Measurements from ENCODE around the gene KRT81. TPM values are rescaled to one million over a fixed set of nuclear protein-coding genes. Genes with fewer than 3 reads are reported as not detected.
"Not testable (repeated sequence)": the region's sequence is repeated elsewhere in the genome, so short reads cannot be mapped to it uniquely, and the experiment has no call there.

KRT81 gene
- total RNA-seq, 1 donor from 2014 or later, result not detected

DNA sequence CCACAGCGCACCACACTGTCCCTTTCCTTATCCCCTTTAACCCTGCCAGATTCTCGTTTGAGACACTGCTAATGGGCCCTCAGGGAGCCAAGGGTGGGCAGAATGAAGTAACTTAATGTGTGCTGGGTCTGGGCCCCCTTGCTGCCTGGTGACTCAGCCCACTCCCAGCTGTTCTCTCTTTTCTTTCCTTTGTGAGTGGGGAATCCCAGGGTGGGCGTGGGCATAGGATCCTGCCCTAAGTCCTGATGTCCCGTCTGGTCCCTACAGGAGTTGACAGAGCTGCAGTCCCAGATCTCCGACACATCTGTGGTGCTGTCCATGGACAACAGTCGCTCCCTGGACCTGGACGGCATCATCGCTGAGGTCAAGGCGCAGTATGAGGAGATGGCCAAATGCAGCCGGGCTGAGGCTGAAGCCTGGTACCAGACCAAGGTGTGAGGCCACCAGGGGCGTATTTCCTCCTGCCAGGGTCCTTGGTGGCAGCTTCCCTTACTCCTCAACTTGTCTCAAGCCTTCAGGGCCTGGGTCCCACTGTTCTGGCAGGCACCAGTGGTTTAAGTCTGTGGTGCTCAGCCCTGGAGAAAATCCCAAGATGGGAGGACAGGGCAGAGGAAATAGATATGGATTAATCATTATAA, 50.0 kb downstream of the KRT81 start:
- DNase-seq (ENCODE audit: low spot score), result no peak

DNA sequence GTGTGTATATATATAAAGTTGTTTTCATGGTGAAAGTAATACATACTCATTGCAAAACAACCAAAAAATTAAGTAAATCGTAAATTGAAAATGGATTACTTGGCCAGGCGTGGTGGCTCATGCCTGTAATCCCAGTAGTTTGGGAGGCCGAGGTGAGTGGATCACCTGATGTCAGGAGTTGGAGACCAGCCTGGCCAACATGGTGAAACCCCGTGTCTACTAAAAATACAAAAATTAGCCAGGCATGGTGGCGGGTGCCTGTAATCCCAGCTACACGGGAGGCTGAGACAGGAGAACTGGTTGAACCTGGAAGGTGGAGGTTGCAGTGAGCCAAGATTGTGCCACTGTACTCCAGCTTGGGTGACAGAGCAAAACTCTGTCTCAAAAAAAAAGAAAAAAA, 51.1 kb downstream of the KRT81 start:
- DNase-seq (ENCODE audit: low spot score), result not testable (repeated sequence)

DNA sequence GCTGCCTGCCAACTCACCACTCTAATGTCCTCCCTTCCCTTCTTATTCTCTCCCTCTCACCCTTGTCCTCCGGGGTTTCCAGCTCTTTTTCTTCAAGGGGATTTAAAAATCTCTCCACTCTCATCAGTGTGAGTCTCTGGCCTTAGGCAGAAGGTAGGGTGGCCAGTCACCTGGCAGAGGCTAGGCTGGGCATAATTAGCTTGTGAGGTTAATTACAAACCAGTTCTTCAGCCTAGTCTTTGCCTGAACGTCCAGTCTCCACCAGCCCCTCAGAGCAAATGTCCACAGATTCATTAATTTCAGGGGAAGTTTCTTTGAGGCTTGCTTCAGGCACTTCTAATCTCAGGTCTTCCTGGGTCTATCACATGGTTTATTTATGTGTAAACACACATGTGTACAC, 51.6 kb downstream of the KRT81 start:
- DNase-seq (ENCODE audit: low spot score), result no peak

DNA sequence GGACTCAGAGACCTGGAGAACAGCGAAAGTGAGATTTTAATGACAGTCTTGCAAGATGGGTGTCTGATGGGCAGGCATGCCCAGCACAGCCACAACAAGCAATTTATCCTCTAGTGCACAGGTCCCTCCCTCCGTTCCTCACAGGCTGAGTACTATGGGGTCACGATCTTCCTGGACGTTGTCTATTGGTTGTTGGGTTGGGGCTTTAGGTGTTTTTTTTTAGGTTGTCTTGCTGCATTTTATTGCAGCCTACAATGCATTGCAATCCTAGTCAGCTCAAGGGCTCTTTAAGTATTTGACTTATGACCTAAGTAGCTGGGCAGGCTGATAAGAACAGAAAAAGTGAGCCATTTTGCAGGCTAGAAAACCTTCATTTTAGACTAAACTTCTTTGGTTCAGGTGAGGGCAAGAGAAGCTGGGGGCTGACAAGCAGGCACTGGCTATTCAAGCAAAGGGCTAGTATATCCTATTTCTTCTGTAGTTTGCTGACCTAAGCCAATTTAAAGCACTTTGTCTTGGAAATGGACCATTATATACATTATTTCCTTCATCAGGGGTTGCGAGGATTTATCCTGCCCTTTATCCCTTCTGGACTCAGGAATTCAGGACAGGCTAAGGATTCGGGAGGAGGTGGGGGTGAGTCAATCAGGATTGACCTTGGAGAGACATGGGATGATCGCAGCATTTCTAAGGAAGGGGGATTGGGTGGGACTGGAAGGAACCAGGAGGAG, 52.3 kb downstream of the KRT81 start:
- no peak for DNase-seq (ENCODE audit: low spot score)

DNA sequence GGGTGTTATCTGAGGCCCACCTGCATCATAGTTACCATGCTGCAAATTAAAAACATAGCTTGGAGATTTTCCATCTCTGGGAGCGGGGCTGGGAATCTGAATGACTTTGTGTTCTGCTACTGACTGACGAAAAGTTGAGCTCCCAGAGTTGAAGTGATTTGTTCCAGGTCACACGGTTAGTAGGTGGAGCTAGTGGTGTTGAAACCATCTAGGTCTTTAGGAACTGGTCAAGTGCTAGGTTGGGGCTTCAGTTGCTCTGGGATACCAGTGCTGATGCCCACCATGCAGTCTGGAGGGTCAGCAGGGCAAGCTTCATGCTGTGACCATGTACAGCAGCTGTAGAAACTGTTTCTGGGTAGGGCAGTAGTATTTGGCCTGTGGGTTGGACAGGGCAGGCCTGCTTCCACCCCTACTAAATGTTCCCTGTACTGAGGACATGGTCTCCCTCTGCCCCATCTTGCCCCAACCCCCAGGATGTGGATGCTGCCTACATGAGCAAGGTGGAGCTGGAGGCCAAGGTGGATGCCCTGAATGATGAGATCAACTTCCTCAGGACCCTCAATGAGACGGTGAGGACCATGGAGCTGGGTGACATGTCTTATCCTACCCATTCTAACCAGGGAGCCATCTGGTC, 53.0 kb downstream of the KRT81 start:
- no peak for DNase-seq (ENCODE audit: low spot score)

DNA sequence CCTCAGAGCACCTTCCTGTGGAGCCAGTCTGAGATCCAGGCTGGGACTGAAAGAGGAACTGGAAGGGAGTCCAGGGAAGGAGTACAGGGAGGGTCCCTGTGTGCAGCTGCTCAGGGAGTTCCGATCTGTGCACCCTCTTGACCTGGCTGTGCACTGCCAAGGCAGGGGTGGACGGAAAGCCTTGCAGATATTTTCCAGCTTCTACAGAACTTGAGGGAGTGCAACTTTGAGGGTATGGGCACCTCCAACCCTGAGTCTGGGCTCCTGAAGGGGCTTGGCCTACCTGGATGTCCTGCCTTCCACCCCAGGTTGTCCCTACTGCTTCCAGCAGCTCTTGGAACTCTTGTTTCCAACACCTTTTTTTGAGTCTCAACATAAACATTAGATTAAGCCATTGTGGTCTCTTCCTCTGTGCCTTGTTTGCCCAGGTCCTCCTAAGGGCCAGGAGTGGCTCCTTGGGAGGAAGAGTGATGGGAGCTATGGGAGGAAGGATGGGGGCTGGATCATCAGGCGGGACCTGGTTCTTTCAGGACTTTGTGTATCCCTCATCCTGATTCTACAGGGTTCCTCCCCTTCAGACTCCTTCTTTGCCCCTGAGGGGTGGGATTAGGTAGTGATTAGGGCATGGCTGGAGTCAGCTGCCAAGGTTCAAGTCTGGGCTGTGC, 54.8 kb downstream of the KRT81 start:
- no peak for DNase-seq (ENCODE audit: low spot score)

Other genes starting within 250 kb of the KRT81 start
- gene NR4A1, start 240.1 kb downstream of the KRT81 start, total RNA-seq, result 79.2 TPM
- gene ATG101, start 221.6 kb downstream of the KRT81 start, total RNA-seq, result 27.2 TPM
- 0.78 TPM for gene SMIM41, start 211.8 kb downstream of the KRT81 start, total RNA-seq
- 4.6 TPM for gene KRT80, start 99.5 kb downstream of the KRT81 start, total RNA-seq
- gene KRT7, start 58.3 kb downstream of the KRT81 start, total RNA-seq, result 2,511 TPM
- 0.62 TPM for gene KRT86, start 16.9 kb downstream of the KRT81 start, total RNA-seq
- gene KRT83, start 29.9 kb upstream of the KRT81 start, total RNA-seq, result not detected
- not detected for gene KRT85, start 75.9 kb upstream of the KRT81 start, total RNA-seq
- gene KRT84, start 94.1 kb upstream of the KRT81 start, total RNA-seq, result not detected
- gene KRT82, start 114.8 kb upstream of the KRT81 start, total RNA-seq, result not detected
- gene KRT75, start 142.8 kb upstream of the KRT81 start, total RNA-seq, result not detected
- gene KRT6B, start 160.6 kb upstream of the KRT81 start, total RNA-seq, result 0.36 TPM
- 0.39 TPM for gene KRT6C, start 182.3 kb upstream of the KRT81 start, total RNA-seq
- 28.7 TPM for gene KRT6A, start 201.7 kb upstream of the KRT81 start, total RNA-seq
- gene KRT5, start 228.9 kb upstream of the KRT81 start, total RNA-seq, result 388 TPM